SK-N-SH treated with all-trans-retinoic acid at 6 μM for 48 hours (cell line): ENCODE results near the gene HBQ1.

Source experiments
- ATAC-seq: fragments of 200-7000 bp; cut with Tn5 transposase; 3 replicates; pipeline ENCODE4 v1.9.1; 2020; ENCODE audit warnings: mild to moderate bottlenecking, moderate library complexity
- CREB5 ChIP-seq: fragments of 250-450 bp; sonication (Bioruptor Pico); IDR thresholded peaks from 2 replicates; pipeline ENCODE4 v1.5.1; 2020; ENCODE audit warnings: low read depth, mild to moderate bottlenecking, moderate library complexity
- CSDC2 ChIP-seq: fragments of 250-450 bp; sonication (Bioruptor Pico); IDR thresholded peaks from 2 replicates; pipeline ENCODE4 v1.5.0; 2020; ENCODE audit warnings: mild to moderate bottlenecking, moderate library complexity
- CSRNP3 ChIP-seq: fragments of 250-450 bp; sonication (Bioruptor Pico); IDR thresholded peaks from 2 replicates; pipeline ENCODE4 v1.5.1; 2021; ENCODE audit warnings: mild to moderate bottlenecking, moderate library complexity
- ESRRG ChIP-seq: fragments of 250-450 bp; sonication (Bioruptor Pico); IDR thresholded peaks from 2 replicates; pipeline ENCODE4 v1.6.1; 2021; ENCODE audit warnings: mild to moderate bottlenecking
- GLIS3 ChIP-seq: fragments of 250-450 bp; sonication (Bioruptor Pico); IDR thresholded peaks from 2 replicates; pipeline ENCODE4 v1.5.0; 2020; ENCODE audit warnings: mild to moderate bottlenecking, moderate library complexity
- ISL1 ChIP-seq: fragments of 250-450 bp; sonication (Bioruptor Pico); IDR thresholded peaks from 2 replicates; pipeline ENCODE4 v2.1.2; 2022; ENCODE audit warnings: mild to moderate bottlenecking, moderate library complexity
- OSR1 ChIP-seq: fragments of 250-450 bp; sonication (Bioruptor Pico); IDR thresholded peaks from 2 replicates; pipeline ENCODE4 v1.8.0; 2022; ENCODE audit warnings: moderate library complexity, mild to moderate bottlenecking, inconsistent platforms
- PATZ1 ChIP-seq: fragments of 250-450 bp; sonication (Bioruptor Pico); IDR thresholded peaks from 2 replicates; pipeline ENCODE4 v1.8.0; 2020; ENCODE audit warnings: mild to moderate bottlenecking, moderate library complexity, borderline replicate concordance
- PPARA ChIP-seq: fragments of 250-450 bp; sonication (Bioruptor Pico); IDR thresholded peaks from 2 replicates; pipeline ENCODE4 v1.5.0; 2020; ENCODE audit warnings: mild to moderate bottlenecking, borderline replicate concordance
- RARB ChIP-seq: fragments of 250-450 bp; sonication (Bioruptor Pico); IDR thresholded peaks from 2 replicates; pipeline ENCODE4 v1.8.0; 2021; ENCODE audit warnings: mild to moderate bottlenecking, moderate library complexity
- SNAI2 ChIP-seq: fragments of 250-450 bp; sonication (Bioruptor Pico); IDR thresholded peaks from 2 replicates; pipeline ENCODE4 v1.5.0; 2020; ENCODE audit warnings: mild to moderate bottlenecking, moderate library complexity
- TCF4 ChIP-seq: fragments of 250-450 bp; sonication (Bioruptor Pico); IDR thresholded peaks from 2 replicates; pipeline ENCODE4 v1.8.0; 2021; ENCODE audit warnings: mild to moderate bottlenecking, moderate library complexity, borderline replicate concordance
- TOX ChIP-seq: fragments of 250-450 bp; sonication (Bioruptor Pico); IDR thresholded peaks from 2 replicates; pipeline ENCODE4 v1.8.0; 2021; ENCODE audit warnings: mild to moderate bottlenecking, moderate library complexity, borderline replicate concordance
- ZFP3 ChIP-seq: fragments of 250-450 bp; sonication (Bioruptor Pico); IDR thresholded peaks from 2 replicates; pipeline ENCODE4 v1.5.0; 2020; ENCODE audit warnings: mild to moderate bottlenecking, moderate library complexity
- ZFP30 ChIP-seq: fragments of 450-650 bp; formaldehyde crosslinking; IDR thresholded peaks from 2 replicates; pipeline ENCODE4 v1.5.0; 2022; ENCODE audit warnings: mild to moderate bottlenecking, moderate library complexity
- ZNF565 ChIP-seq: fragments of 450-650 bp; formaldehyde crosslinking; conservative IDR thresholded peaks from 2 replicates; pipeline ENCODE4 v1.5.0; 2020; ENCODE audit warnings: low read depth, mild to moderate bottlenecking, moderate library complexity
- ZNF70 ChIP-seq: fragments of 450-650 bp; formaldehyde crosslinking; IDR thresholded peaks from 2 replicates; pipeline ENCODE4 v1.5.0; 2020; ENCODE audit warnings: mild to moderate bottlenecking, moderate library complexity
- ZNF8 ChIP-seq: fragments of 450-650 bp; formaldehyde crosslinking; IDR thresholded peaks from 2 replicates; pipeline ENCODE4 v1.5.0; 2020; ENCODE audit warnings: mild to moderate bottlenecking, moderate library complexity
- TF ChIP-seq, protein P1 (sequence below): fragments of 250-450 bp; sonication (Bioruptor Pico); IDR thresholded peaks from 2 replicates; pipeline ENCODE4 v1.5.0; 2020; ENCODE audit warnings: mild to moderate bottlenecking, moderate library complexity

HBQ1 gene

GRCh38 chr16:177981-178667 lies 2.1 kb upstream of the HBQ1 start:
- TF ChIP-seq CSDC2 (CRISPR knock-in tag) (no peak), TOX (no peak), OSR1 (CRISPR knock-in tag) (no peak), SNAI2 (CRISPR knock-in tag) (no peak), CREB5 (CRISPR knock-in tag) (no peak), GLIS3 (CRISPR knock-in tag) (no peak), ZFP30 (CRISPR knock-in tag) (no peak), ZNF70 (no peak), ZNF8 (CRISPR knock-in tag) (no peak)
- TF ChIP-seq, protein P1, sequence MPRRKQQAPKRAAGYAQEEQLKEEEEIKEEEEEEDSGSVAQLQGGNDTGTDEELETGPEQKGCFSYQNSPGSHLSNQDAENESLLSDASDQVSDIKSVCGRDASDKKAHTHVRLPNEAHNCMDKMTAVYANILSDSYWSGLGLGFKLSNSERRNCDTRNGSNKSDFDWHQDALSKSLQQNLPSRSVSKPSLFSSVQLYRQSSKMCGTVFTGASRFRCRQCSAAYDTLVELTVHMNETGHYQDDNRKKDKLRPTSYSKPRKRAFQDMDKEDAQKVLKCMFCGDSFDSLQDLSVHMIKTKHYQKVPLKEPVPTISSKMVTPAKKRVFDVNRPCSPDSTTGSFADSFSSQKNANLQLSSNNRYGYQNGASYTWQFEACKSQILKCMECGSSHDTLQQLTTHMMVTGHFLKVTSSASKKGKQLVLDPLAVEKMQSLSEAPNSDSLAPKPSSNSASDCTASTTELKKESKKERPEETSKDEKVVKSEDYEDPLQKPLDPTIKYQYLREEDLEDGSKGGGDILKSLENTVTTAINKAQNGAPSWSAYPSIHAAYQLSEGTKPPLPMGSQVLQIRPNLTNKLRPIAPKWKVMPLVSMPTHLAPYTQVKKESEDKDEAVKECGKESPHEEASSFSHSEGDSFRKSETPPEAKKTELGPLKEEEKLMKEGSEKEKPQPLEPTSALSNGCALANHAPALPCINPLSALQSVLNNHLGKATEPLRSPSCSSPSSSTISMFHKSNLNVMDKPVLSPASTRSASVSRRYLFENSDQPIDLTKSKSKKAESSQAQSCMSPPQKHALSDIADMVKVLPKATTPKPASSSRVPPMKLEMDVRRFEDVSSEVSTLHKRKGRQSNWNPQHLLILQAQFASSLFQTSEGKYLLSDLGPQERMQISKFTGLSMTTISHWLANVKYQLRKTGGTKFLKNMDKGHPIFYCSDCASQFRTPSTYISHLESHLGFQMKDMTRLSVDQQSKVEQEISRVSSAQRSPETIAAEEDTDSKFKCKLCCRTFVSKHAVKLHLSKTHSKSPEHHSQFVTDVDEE = no peak
- TF ChIP-seq, all 23 proteins: peak for 0
- no peak for ATAC-seq

DNA sequence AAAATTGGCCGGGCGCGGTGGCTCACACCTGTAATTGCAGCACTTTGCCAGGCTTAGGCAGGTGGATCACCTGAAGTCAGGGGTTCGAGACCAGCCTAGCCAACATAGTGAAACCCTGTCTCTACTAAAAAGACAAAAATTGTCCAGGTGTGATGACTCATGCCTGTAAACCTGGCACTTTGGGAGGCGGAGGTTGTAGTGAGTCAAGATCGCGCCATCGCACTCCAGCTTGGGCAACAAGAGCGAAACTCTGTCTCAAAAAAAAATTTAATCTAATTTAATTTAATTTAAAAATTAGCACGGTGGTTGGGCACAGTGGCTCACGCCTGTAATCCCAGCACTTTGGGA lies 1.6 kb upstream of the HBQ1 start:
- ATAC-seq = no peak
- TF ChIP-seq CSDC2 (CRISPR knock-in tag) = no peak
- TF ChIP-seq TOX = no peak
- TF ChIP-seq, protein P1 = no peak

DNA sequence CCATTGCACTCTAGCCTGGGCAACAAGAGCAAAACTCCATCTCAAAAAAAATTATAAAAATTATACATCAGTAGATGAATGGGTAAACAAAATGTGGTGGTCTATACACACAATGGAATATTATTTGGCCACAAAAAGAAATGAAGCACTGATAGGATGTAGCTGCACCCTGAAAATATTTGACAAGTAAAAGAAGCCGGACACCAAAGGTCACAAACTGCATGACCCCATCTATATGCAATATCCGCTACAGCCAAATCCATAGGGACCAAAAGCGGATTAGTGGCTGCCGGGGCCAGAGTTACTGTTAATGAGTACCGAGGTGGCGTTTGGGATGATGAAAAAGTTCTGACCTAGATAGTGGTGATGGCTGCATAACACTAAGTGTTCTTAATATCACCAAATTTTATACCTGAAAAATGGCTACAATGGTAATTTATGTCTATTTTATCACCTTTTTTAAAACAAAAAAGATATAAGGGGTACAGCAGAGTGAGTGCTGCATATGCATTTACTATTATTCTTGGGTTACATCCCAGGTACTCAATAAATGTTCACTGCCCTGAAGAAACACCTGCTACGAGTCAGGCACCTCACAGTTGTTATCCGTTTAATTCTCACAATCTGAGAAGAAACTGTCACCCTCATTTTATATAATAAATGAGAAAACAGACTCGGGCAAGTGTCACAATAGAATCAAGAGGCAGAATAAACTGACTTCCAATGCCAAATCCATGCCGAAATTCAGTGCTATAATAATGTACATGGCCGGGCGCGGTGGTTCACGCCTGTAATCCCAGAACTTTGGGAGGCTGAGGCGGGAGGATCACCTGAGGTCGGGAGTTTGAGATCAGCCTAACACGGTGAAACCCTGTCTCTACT lies 807 bp upstream of the HBQ1 start:
- TF ChIP-seq ZNF70 (no peak), ZFP3 (CRISPR knock-in tag) (no peak), ISL1 (CRISPR knock-in tag) (no peak), TOX (no peak), ZFP30 (CRISPR knock-in tag) (no peak), CREB5 (CRISPR knock-in tag) (no peak), ZNF565 (CRISPR knock-in tag) (no peak), OSR1 (CRISPR knock-in tag) (no peak), TCF4 (CRISPR knock-in tag) (no peak), SNAI2 (CRISPR knock-in tag) (no peak), RARB (CRISPR knock-in tag) (no peak), PATZ1 (CRISPR knock-in tag) (no peak), CSRNP3 (CRISPR knock-in tag) (no peak), ZNF8 (CRISPR knock-in tag) (no peak), ESRRG (CRISPR knock-in tag) (no peak), PPARA (CRISPR knock-in tag) (no peak)
- ATAC-seq = no peak
